Esophagus muscularis mucosa (tissue), 4 donors: ENCODE data around the gene ARNT2. TPM values are rescaled to one million over a fixed set of nuclear protein-coding genes. Genes with fewer than 3 reads are reported as not detected.

Experiments used
- DNase-seq: peaks from one replicate; pipeline ENCODE4 v3.0.0-alpha.2; 2017; ENCODE audit errors: extremely low spot score
- H3K27ac ChIP-seq, 4 donors: fragments of 200-600 bp; sonication (generic); replicated peaks in 1 of 4; 1 replicate in 3 of 4; 2 replicates in 1 of 4; pipeline ENCODE4 v1.5.1; 2016 to 2019; ENCODE audit warnings: mild to moderate bottlenecking in 1 of 4
- H3K27me3 ChIP-seq, 4 donors: fragments of 200-600 bp; sonication (generic); one replicate each; pipeline versions ENCODE4 v1.5.1 to v1.6.0; 2016 to 2019
- H3K36me3 ChIP-seq, 4 donors: fragments of 200-600 bp; sonication (generic); one replicate each; pipeline ENCODE4 v1.5.1; 2016 to 2019
- H3K4me1 ChIP-seq, 4 donors: fragments of 200-600 bp; sonication (generic); one replicate each; pipeline ENCODE4 v1.5.1; 2016 to 2019
- H3K4me3 ChIP-seq, 4 donors: fragments of 200-600 bp; sonication (generic); 1 replicate in 2 of 4; 2 replicates in 2 of 4; pipeline ENCODE4 v1.5.1; 2016 to 2019; ENCODE audit warnings: mild to moderate bottlenecking in 4 of 4, moderate library complexity in 1 of 4
- H3K9me3 ChIP-seq, 4 donors: fragments of 200-600 bp; sonication (generic); 1 replicate in 3 of 4; 2 replicates in 1 of 4; pipeline ENCODE4 v1.5.1; 2016 to 2019
- CTCF ChIP-seq, 3 experiments: fragments of 200-600 bp in 2 of 3; fragments of 450-650 bp in 1 of 3; sonication (generic) in 2 of 3; IDR thresholded peaks; one replicate each; pipeline ENCODE4 v1.5.1; 2017 to 2019; ENCODE audit warnings: antibody characterized with exemption in 3 of 3, mild to moderate bottlenecking in 2 of 3, moderate library complexity in 1 of 3
- EP300 ChIP-seq: sonication (generic); formaldehyde crosslinking; IDR thresholded peaks from one replicate; pipeline ENCODE4 v1.6.1; 2017; ENCODE audit warnings: antibody characterized with exemption
- POLR2A ChIP-seq: fragments of 450-650 bp; IDR thresholded peaks from one replicate; pipeline ENCODE4 v1.6.1; 2017; ENCODE audit warnings: antibody characterized with exemption, moderate library complexity, mild to moderate bottlenecking, low read depth
- POLR2AphosphoS5 ChIP-seq, 2 donors: sonication (generic); formaldehyde crosslinking; IDR thresholded peaks; one replicate each; pipeline ENCODE4 v1.6.1; 2017; ENCODE audit warnings: antibody characterized with exemption in 2 of 2
- WGBS: methylation state at CpG from one replicate; pipeline ENCODE4 v1.1.5; 2018; 5-methylcytosine and 5-hydroxymethylcytosine counted together
- intact Hi-C: fragments of 100-400 bp; cut with DNase I; formaldehyde crosslinking; loops from one replicate; pipeline ENCODE4 v1.15.1; 2023
- total RNA-seq, 4 donors: library from RNA; depleted of rRNA; stranded (reverse); fragments of >200 nt; gene quantifications; one replicate each; pipeline versions ENCODE4 v1.1.0 to v1.2.1, GENCODE V29; 2016

Gene ARNT2
- total RNA-seq, 4 donors from 2014 or later = 5.4 to 14.6 (median 8.2) TPM

GRCh38 chr15:80518522-80518921 is 114.3 kb downstream of the ARNT2 start:
- Histone ChIP-seq H3K36me3 (peaks cover 0 to 17% (median 0%) of the 10 kb centered on the region in 4 donors), H3K27me3 (no peaks in the 10 kb centered on the region), H3K4me1 (no peaks in the 10 kb centered on the region), H3K9me3 (peaks cover 0 to 18% (median 13%) of the 10 kb centered on the region in 4 donors), H3K27ac (no peak overlapping the region), H3K4me3 (no peak overlapping the region)
- DNase-seq = no peak
- intact Hi-C loops = no loop called here
- WGBS = 94% methylated on average over 1 of the region's 1 CpG
- TF ChIP-seq EP300 = no peak
- TF ChIP-seq CTCF (IDR thresholded peaks at IDR 0.05) = no peak
- no peak for TF ChIP-seq POLR2A
- no peak for TF ChIP-seq POLR2AphosphoS5 (IDR thresholded peaks at IDR 0.05)

DNA sequence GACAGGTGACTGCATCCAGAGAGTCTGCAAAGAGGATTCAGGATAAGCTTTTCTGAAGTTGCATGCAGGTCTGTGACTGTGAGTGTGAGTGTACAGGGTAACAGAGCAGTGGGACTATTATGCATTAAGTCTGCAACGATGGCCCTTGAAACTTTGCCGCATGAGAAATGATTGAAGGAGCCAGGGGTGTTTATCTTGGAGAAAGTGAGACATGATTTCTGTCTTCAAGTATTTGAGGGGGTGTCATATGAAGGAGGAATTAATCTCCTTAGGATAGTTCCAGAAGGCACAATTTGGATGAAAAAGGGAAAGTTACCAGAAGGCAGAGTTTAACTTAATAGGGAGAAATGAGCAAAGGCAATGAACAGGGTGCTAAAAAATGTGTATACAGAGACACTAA is 119.6 kb downstream of the ARNT2 start:
- Histone ChIP-seq H3K9me3 (no peaks in the 10 kb centered on the region), H3K27me3 (no peaks in the 10 kb centered on the region), H3K4me1 (no peaks in the 10 kb centered on the region), H3K27ac (no peak overlapping the region), H3K4me3 (no peak overlapping the region), H3K36me3 (no peaks in the 10 kb centered on the region)
- intact Hi-C loops = no loop called here
- 61% methylated on average over 2 of the region's 2 CpGs for WGBS
- no peak for DNase-seq
- TF ChIP-seq CTCF (IDR thresholded peaks at IDR 0.05) (no peak), POLR2AphosphoS5 (IDR thresholded peaks at IDR 0.05) (no peak), POLR2A (no peak), EP300 (no peak)

- Histone ChIP-seq H3K27ac (no peak overlapping the region), H3K4me3 (no peak overlapping the region), H3K9me3 (no peaks in the 10 kb centered on the region), H3K27me3 (no peaks in the 10 kb centered on the region), H3K36me3 (no peaks in the 10 kb centered on the region), H3K4me1 (peaks cover 0 to 8% (median 1%) of the 10 kb centered on the region in 4 donors)
- no peak for TF ChIP-seq CTCF (IDR thresholded peaks at IDR 0.05)
- no peak for TF ChIP-seq POLR2A
- TF ChIP-seq EP300 = no peak
- no peak for TF ChIP-seq POLR2AphosphoS5 (IDR thresholded peaks at IDR 0.05)
- WGBS = 95% methylated on average over 2 of the region's 2 CpGs
- intact Hi-C loops = no loop called here
- no peak for DNase-seq
These were observed 121.7 kb downstream of the ARNT2 start for GRCh38 chr15:80525853-80526252.

DNA sequence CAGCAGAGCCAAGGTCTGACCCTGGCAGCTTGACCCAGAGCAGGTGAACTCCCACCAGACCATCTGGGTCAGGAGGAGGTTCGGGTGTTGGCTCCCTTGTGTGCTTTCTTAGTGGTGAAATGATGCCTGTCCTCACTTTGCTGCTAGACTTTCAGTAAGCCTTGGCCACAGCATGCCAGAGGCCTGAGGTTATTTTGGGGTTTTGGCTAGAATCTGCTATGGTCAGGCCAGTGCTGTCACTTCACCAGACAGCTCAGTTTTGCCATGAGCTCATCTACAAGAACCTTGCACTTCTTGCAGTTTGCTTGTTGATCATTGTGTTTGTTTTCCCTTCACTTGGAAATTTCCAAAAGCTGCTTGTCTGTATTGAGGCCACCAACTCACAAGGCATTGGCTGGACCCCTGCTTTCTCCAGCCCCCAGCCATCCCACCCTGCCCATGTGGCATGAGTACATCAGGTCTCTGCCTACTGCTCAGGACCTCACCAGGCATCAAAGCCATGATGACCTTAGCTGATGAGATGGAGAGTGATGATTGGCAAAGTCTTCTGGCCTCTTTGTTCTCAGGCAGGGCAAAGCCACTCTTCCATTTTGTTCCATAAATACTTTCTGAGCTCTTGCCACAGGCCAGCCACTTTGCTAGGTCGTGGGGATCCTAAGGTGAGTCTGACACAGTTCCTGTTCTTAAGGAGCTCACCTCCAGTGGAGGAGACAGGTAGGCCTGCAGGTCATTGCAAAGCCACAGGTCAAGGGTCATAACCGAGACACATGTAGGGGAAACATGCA is 122.6 kb downstream of the ARNT2 start:
- peak; percentile 90 for DNase-seq
- no peaks in the 10 kb centered on the region for H3K36me3 ChIP-seq
- no peaks in the 10 kb centered on the region for H3K27me3 ChIP-seq
- no peak overlapping the region for H3K27ac ChIP-seq
- TF ChIP-seq POLR2A (no peak), CTCF (IDR thresholded peaks at IDR 0.05) (no peak), POLR2AphosphoS5 (IDR thresholded peaks at IDR 0.05) (no peak), EP300 (no peak)
- intact Hi-C loops = no loop called here
- 97% methylated on average over 2 of the region's 3 CpGs for WGBS
- peaks cover 0 to 12% (median 5%) of the 10 kb centered on the region in 4 donors for H3K4me1 ChIP-seq
- no peak overlapping the region for H3K4me3 ChIP-seq
- H3K9me3 ChIP-seq = no peaks in the 10 kb centered on the region
